NCI-H146 (cell line): ENCODE data around the gene PAQR9.
A peak's percentile ranks its signal among the peaks of the same experiment; 100 is the strongest.

Source experiments
- DNase-seq: peaks from one replicate; lab custom pipeline; 2025; lab: John Stamatoyannopoulos, UW

Gene PAQR9

GRCh38 chr3:142950972-142951371 lies 12.5 kb downstream of the PAQR9 start:
- DNase-seq = no peak

- no peak for DNase-seq
Observed at GRCh38 chr3:142947799-142948575, 15.5 kb downstream of the PAQR9 start.

GRCh38 chr3:142947352-142947751 lies 16.1 kb downstream of the PAQR9 start:
- DNase-seq = no peak

DNA sequence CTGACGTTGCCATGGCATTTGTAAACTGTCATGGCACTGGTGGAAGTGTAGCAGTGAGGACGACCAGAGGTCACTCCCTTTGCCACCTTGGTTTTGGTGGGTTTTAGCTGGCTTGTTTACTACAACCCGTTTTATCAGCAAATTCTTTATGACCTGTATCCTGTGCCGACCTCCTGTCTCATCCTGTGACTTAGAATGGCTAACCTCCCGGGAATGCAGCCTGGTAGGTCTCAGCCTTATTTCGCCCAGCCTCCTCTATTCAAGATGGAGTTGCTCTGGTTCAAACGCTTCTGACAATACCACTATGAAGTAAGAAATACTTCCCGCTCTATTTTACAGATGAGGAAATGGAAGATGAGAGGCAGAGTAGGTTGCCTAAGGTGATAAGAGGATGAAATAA lies 16.6 kb downstream of the PAQR9 start:
- DNase-seq = no peak

GRCh38 chr3:142945023-142945422 lies 18.5 kb downstream of the PAQR9 start:
- no peak for DNase-seq

GRCh38 chr3:142944342-142944741 lies 19.1 kb downstream of the PAQR9 start:
- DNase-seq = no peak

DNA sequence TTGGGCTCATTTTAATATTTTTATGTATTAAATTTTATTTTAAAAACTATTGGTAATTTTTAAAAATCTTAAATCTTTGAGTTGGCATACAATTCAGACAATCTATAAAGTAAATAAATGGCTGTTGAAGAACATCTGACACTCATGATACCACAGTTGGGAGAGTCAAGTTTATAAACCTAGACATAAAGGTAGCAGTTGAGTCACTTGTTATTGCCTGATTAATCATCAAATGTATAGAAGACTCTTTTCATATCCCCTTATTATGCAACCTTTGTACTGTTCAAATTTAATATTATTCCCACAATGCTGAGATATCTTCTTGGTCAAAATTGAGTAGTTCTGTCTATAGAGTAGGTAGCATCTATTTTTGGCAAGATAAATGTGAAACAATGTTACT lies 19.6 kb downstream of the PAQR9 start:
- no peak for DNase-seq

GRCh38 chr3:142943349-142943748 lies 20.1 kb downstream of the PAQR9 start:
- DNase-seq = no peak

- no peak for DNase-seq
Observed at GRCh38 chr3:142941373-142942123, 21.9 kb downstream of the PAQR9 start.

DNA sequence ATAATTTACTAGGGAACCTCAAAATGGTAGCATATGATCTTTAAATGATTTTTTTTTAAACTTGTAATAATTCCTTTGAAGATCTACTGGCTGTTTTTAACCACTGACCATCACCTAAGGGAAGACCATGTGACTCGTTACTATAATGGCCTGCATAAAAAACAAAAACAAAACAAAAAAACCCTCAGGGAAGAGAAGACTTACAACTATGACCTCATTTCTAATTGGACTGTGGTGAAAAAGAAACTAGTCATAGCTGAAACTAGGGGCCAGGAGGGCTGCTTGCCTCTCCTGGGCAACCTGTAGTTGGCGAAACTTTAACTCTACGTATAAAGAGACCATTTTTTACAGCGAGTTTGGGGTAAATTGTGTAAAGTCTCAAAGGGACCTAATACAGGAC lies 23.0 kb downstream of the PAQR9 start:
- DNase-seq = no peak

- DNase-seq = peak; percentile 36
Observed at GRCh38 chr3:142940000-142940399, 23.5 kb downstream of the PAQR9 start.

DNA sequence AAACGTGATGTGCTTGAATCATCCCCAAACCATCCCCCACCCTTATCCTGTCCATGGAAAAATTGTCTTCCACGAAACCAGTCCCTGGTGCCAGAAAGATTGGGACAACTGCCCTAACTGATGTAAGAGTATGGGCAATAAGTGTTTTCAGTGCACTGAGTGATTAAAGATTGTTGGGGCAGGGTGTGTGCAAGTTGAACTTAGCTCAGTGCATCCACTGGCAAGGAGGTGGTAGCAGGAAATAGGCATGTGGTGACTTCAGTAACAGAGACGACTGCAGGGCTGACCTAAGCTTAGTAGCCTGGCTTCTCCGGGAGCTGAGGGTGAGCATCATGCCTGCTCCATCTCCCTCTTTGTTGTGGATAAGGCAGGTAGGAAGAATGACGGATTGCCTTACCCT lies 27.5 kb downstream of the PAQR9 start:
- no peak for DNase-seq

GRCh38 chr3:142934887-142935269 lies 28.6 kb downstream of the PAQR9 start:
- no peak for DNase-seq

- no peak for DNase-seq
Observed at GRCh38 chr3:142934128-142934886, 29.2 kb downstream of the PAQR9 start.

GRCh38 chr3:142931222-142931621 lies 32.3 kb downstream of the PAQR9 start:
- DNase-seq = peak; percentile 11

GRCh38 chr3:142930463-142930862 lies 33.0 kb downstream of the PAQR9 start:
- no peak for DNase-seq

DNA sequence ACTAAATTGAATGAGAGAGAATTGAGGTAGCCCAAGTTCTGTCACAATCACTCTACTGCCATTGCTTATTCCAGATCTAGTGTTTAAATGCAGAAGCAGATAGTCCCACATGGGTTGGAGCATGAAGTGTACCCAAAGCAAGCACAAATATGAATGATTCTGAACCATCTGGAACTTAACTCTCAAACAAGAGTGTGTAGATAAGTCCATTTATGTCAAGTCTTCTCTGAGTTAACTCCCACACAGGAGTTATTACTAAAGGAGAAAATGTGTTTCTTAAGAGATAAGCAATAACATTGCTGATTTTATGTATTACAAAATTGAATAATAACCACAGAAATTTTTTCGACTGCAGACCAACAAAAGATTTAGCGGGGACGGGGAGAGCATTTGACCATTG lies 33.6 kb downstream of the PAQR9 start:
- no peak for DNase-seq

DNA sequence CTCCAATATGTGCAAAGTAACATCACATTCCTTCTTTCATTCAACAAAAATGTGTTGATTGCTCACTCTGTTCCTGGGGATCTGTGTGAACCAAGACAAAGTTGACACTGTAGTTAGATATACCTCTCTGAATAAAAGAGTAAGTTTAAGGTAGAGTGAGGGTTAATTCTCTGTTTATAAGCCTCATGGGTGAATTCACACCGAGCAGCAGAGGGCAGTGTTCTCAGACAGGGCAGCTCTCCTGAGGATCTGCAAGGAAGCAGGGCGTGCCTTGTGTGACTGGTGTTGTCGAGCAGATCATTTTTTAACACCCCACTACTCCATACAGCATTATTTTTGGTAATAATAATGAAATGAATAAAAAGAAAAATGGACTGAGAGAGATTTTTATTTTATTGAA lies 34.4 kb downstream of the PAQR9 start:
- peak; percentile 78 for DNase-seq

DNA sequence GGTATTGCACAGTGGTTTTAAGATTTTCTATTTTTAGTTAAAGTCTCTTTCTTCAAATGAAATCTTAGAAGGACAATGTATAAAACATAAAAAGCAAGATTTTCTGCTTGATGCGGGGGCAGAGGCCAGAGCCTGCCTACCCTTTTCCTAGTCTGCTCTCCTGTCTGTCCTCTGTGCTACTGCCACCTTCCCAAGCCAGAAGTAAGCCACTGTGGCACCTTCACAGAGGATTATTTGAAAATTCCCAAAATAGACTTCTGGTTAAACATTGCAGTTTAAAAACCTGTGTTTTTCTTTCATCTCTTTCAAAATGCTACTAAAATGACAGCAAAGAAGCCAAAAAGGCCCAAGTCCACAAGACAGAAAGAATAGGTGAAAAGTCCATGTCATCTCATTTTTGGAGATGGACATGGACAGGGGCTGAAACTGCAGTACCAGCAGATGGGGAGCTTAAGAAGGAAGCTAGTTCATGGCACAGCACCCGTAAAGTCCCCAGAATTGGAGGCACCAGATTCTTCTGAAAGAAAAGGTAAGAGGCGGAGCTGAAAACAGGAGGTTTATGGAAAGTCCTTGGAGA lies 37.0 kb downstream of the PAQR9 start:
- DNase-seq = no peak

DNA sequence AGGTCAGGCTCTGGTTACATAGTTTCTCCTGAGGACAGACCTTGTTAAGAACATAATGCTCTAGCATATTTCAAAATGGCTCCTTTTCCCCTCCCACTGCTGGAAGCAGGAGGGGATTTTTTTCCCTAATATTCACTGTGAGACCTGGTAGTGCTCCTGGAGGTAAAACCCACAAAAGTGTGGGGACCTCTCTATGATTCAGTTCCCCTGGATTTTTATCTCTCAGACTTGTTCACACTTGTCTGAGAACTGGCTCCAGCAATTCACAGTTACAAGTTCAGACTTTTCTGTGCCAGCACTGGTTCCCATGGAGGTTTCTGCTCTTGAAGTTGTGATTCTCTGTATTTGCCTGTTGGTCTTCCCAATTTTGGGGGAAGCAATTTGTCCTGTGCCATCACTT lies 38.3 kb downstream of the PAQR9 start:
- no peak for DNase-seq

- no peak for DNase-seq
Observed at GRCh38 chr3:142923694-142924093, 39.8 kb downstream of the PAQR9 start.

DNA sequence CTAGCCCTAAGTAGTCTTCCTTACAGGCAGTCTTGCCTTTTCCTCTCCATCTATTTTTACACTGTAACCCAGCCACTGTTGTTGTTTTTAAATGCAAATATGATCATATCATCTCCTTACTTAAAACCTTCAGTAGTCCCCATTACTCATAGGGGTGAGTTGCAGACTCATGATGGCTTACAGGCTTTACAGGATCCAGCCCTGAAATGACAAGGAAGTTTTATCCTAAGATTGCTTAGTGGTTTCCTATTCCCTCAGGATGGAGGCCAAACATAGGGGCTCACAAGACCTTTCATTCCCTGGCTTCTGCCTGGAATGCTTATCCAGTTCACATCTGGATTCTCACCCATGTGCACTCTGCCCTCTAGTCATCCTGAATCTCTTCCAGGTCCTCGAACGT lies 46.9 kb downstream of the PAQR9 start:
- DNase-seq = no peak

DNA sequence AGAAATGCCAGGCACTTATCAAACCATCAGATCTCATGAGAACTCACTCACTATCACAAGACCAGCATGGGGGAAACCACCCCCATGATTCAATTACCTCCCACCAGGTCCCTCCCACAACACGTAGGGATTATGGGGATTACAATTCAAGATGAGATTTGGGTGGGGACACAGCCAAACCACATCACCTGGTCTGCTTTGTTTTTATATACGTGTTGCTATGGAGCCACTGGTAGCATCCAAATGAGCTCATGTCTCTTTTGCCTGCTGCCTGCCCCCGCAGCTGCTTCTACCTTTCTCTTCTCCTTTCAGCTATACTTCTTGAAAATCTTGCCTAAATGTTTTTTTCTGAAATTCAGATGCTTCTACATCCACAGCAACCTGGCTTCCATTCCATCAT lies 47.8 kb downstream of the PAQR9 start:
- DNase-seq = no peak
